IMR-90 (cell line): ENCODE data around the gene ZFHX3. TPM values are rescaled to one million over a fixed set of nuclear protein-coding genes. Genes with fewer than 3 reads are reported as not detected.

Experiments used
- ATAC-seq: fragments of 200-7000 bp; cut with Tn5 transposase; 2 replicates; pipeline ENCODE4 v1.9.1; 2020; ENCODE audit warnings: low read depth, mild to moderate bottlenecking, moderate library complexity
- BruUV-seq: library from RNA; stranded (reverse); fragments of 400-500 nt; replicated peaks from 2 replicates; lab custom pipeline; 2021; lab: Mats Ljungman, UMichigan
- CTCF ChIA-PET: fragments of 300-600 bp; formaldehyde crosslinking; extraction: SDS; loops from one replicate; lab custom pipeline; 2021; ENCODE audit warnings: antibody characterized with exemption; lab: Yijun Ruan, JAX
- POLR2A ChIA-PET: fragments of 300-600 bp; sonication (Branson Sonifier 250); formaldehyde crosslinking; loops from one replicate; lab custom pipeline; 2022; ENCODE audit warnings: antibody characterized with exemption; ENCODE audit not compliant: unreplicated experiment; lab: Charles Lee
- DNase-seq: peaks from one replicate; pipeline ENCODE4 v3.0.0; 2013
- H2AFZ ChIP-seq: replicated peaks from 2 replicates; pipeline ENCODE3; 2013; ENCODE audit warnings: low read length, mild to moderate bottlenecking; ENCODE audit not compliant: poor library complexity
- H2AK5ac ChIP-seq: 2 replicates; pipeline ENCODE4 v1.6.1; 2013; ENCODE audit warnings: low read depth, low read length, inconsistent platforms
- H2AK9ac ChIP-seq: replicated peaks from 2 replicates; pipeline ENCODE3; 2013; ENCODE audit warnings: mild to moderate bottlenecking, low read depth, low read length, moderate library complexity; ENCODE audit not compliant: poor library complexity
- H2BK120ac ChIP-seq: 2 replicates; pipeline ENCODE4 v1.6.1; 2013; ENCODE audit warnings: low read depth, low read length, inconsistent platforms
- H2BK15ac ChIP-seq: 3 replicates; pipeline ENCODE4 v1.6.1; 2013; ENCODE audit warnings: low read depth, low read length, inconsistent platforms
- H2BK20ac ChIP-seq: 2 replicates; pipeline ENCODE4 v1.6.1; 2013; ENCODE audit warnings: low read depth, mild to moderate bottlenecking, inconsistent platforms, low read length, moderate library complexity
- H2BK5ac ChIP-seq: 2 replicates; pipeline ENCODE4 v1.6.1; 2013; ENCODE audit warnings: mild to moderate bottlenecking, low read depth, low read length, inconsistent platforms; ENCODE audit not compliant: poor library complexity, severe bottlenecking
- H3K14ac ChIP-seq: replicated peaks from 2 replicates; pipeline ENCODE4 v1.6.1; 2013; ENCODE audit warnings: low read depth, low read length, inconsistent platforms
- H3K18ac ChIP-seq: 2 replicates; pipeline ENCODE4 v1.6.1; 2013; ENCODE audit warnings: low read depth, low read length, control low read depth
- H3K23ac ChIP-seq: 2 replicates; pipeline ENCODE4 v1.6.1; 2013; ENCODE audit warnings: low read depth, low read length, inconsistent platforms
- H3K27ac ChIP-seq: 2 replicates; pipeline ENCODE4 v1.5.1; 2013; ENCODE audit warnings: mild to moderate bottlenecking, control low read depth, low read length; ENCODE audit not compliant: insufficient read depth
- H3K27me3 ChIP-seq: 2 replicates; pipeline ENCODE4 v1.6.1; 2013; ENCODE audit warnings: low read length; ENCODE audit not compliant: control insufficient read depth, insufficient read depth
- H3K36me3 ChIP-seq: 2 replicates; pipeline ENCODE4 v1.6.1; 2013; ENCODE audit warnings: low read length, mixed read lengths; ENCODE audit not compliant: control insufficient read depth, insufficient read depth
- H3K4ac ChIP-seq: 2 replicates; pipeline ENCODE4 v1.6.1; 2013; ENCODE audit warnings: low read depth, low read length, inconsistent platforms
- H3K4me1 ChIP-seq: 2 replicates; pipeline ENCODE4 v1.6.1; 2013; ENCODE audit warnings: low read length, mixed read lengths; ENCODE audit not compliant: control insufficient read depth, insufficient read depth
- H3K4me2 ChIP-seq: 2 replicates; pipeline ENCODE4 v1.6.1; 2013; ENCODE audit warnings: low read depth, mild to moderate bottlenecking, control low read depth, low read length, moderate library complexity
- H3K4me3 ChIP-seq: 2 replicates; pipeline ENCODE4 v1.5.1; 2013; ENCODE audit warnings: low read depth, mild to moderate bottlenecking, control low read depth, low read length, moderate library complexity; ENCODE audit not compliant: insufficient read depth
- H3K56ac ChIP-seq: 2 replicates; pipeline ENCODE4 v1.6.1; 2013; ENCODE audit warnings: low read length, inconsistent platforms; ENCODE audit not compliant: insufficient read depth; ENCODE audit errors: extremely low read depth
- H3K79me1 ChIP-seq, 2 experiments: 2 replicates each; pipeline ENCODE4 v1.6.1; 2013; ENCODE audit warnings: low read length in 2 of 2, inconsistent platforms in 1 of 2, low read depth in 1 of 2
- H3K9ac ChIP-seq: 2 replicates; pipeline ENCODE4 v1.6.1; 2013; ENCODE audit warnings: low read depth, low read length, control low read depth
- H3K9me1 ChIP-seq: 2 replicates; pipeline ENCODE4 v1.6.1; 2013; ENCODE audit warnings: low read length, inconsistent platforms; ENCODE audit not compliant: insufficient read depth
- H3K9me3 ChIP-seq: 2 replicates; pipeline ENCODE4 v1.6.1; 2013; ENCODE audit warnings: low read length; ENCODE audit not compliant: control insufficient read depth, insufficient read depth
- H4K20me1 ChIP-seq: 2 replicates; pipeline ENCODE4 v1.6.1; 2013; ENCODE audit warnings: low read length, inconsistent platforms; ENCODE audit not compliant: insufficient read depth
- H4K5ac ChIP-seq: 2 replicates; pipeline ENCODE4 v1.6.1; 2013; ENCODE audit warnings: mild to moderate bottlenecking, low read depth, low read length, control low read depth
- H4K8ac ChIP-seq, 2 experiments: 2 replicates each; pipeline ENCODE4 v1.6.1; 2013; ENCODE audit warnings: low read depth in 2 of 2, low read length in 2 of 2, control low read depth in 1 of 2, inconsistent platforms in 1 of 2
- H4K91ac ChIP-seq: 2 replicates; pipeline ENCODE4 v1.6.1; 2013; ENCODE audit warnings: low read depth, low read length, inconsistent platforms; ENCODE audit not compliant: insufficient read depth
- BHLHE40 ChIP-seq: fragments of 150-350 bp; IDR thresholded peaks from 2 replicates; pipeline ENCODE4 v1.6.1; 2016; ENCODE audit warnings: mild to moderate bottlenecking, low read depth, low read length
- CHD1 ChIP-seq: IDR thresholded peaks from 2 replicates; pipeline ENCODE4 v1.6.1; 2012; ENCODE audit warnings: low read depth, low read length, improper control_type of control experiment
- WGBS, 2 experiments: methylation state at CpG; one replicate each; pipeline versions ENCODE4 v1.1.5 to v1.1.7; 2013; ENCODE audit warnings: missing lambda C conversion rate in 2 of 2; ENCODE audit not compliant: insufficient read length in 1 of 2; ENCODE audit errors: extremely low coverage in 2 of 2; 5-methylcytosine and 5-hydroxymethylcytosine counted together
- dilution Hi-C: fragments of 300-500 bp; cut with HindIII; formaldehyde crosslinking; loops from one replicate; pipeline ENCODE4 v1.14.3; 2018; ENCODE audit warnings: low sequenced_read_pairs; ENCODE audit not compliant: unreplicated experiment
- in situ Hi-C: fragments of 300-500 bp; cut with MboI; formaldehyde crosslinking; loops from 3 replicates; pipeline ENCODE4 v1.14.3; 2019; ENCODE audit warnings: low sequenced_read_pairs, inconsistent platforms, mixed read lengths
- intact Hi-C: fragments of 100-400 bp; cut with micrococcal nuclease; formaldehyde crosslinking; loops from 2 replicates; pipeline ENCODE4 v1.10.0; 2022
- polyA plus RNA-seq, 3 experiments: library from polyadenylated mRNA; depleted of rRNA; stranded (reverse); fragments of >200 nt; gene quantifications; 2 replicates each; pipeline ENCODE4 v1.2.3, GENCODE V29; 2012; ENCODE audit warnings: low replicate concordance in 1 of 3
- total RNA-seq: library from RNA; depleted of rRNA; stranded (reverse); fragments of >200 nt; gene quantifications from 2 replicates; pipeline ENCODE4 v1.2.3, GENCODE V29; 2012

ZFHX3 gene
- total and polyA plus RNA-seq, 2 of the 4 experiments (the other 2 are of a cell fraction), result 1.4 to 1.7 TPM

GRCh38 chr16:72969812-72970211 is 78.1 kb downstream of the ZFHX3 start:
- no peak overlapping the region for H2BK120ac ChIP-seq
- no peak overlapping the region for H2BK20ac ChIP-seq
- peaks cover 19% of the 10 kb centered on the region; the same call in 1 of the 2 replicates for H4K20me1 ChIP-seq
- H4K5ac ChIP-seq, result no peak overlapping the region
- H3K9me3 ChIP-seq, result no peaks in the 10 kb centered on the region
- ChIA-PET CTCF (interaction anchor here (0.5 kb wide), 1 partner anchor 141 kb away, joined by 3 read pairs; no protein-coding TSS in a partner anchor), POLR2A (no interaction called here)
- TF ChIP-seq BHLHE40 (no peak), CHD1 (no peak)
- no peak overlapping the region for H2AK9ac ChIP-seq
- no peak for DNase-seq
- no peak overlapping the region for H3K4ac ChIP-seq
- no peaks in the 10 kb centered on the region; the same call in 1 of the 2 replicates for H3K36me3 ChIP-seq
- intact Hi-C loops, result no loop called here
- H3K4me2 ChIP-seq, result no peak overlapping the region
- no peak overlapping the region for H2BK15ac ChIP-seq
- H3K79me1 ChIP-seq, result peaks cover 43 to 58% of the 10 kb centered on the region in 2 experiments
- H3K27ac ChIP-seq, result no peak overlapping the region
- no peaks in the 10 kb centered on the region for H3K4me1 ChIP-seq
- no peak overlapping the region for H4K8ac ChIP-seq
- no peak overlapping the region for H3K23ac ChIP-seq
- H3K27me3 ChIP-seq, result no peaks in the 10 kb centered on the region
- BruUV-seq, result no TSS peak
- WGBS, 2 experiments, result no CpG with 5 or more reads among the region's 9 CpGs
- no peak overlapping the region for H2AFZ ChIP-seq
- no peak overlapping the region for H2AK5ac ChIP-seq
- dilution Hi-C loops, result no loop called here
- no peak overlapping the region for H3K56ac ChIP-seq
- no peak overlapping the region for H3K9ac ChIP-seq
- in situ Hi-C loops, result no loop called here
- no peak for ATAC-seq
- no peak overlapping the region for H4K91ac ChIP-seq
- peaks cover 2% of the 10 kb centered on the region; the same call in 1 of the 2 replicates for H3K9me1 ChIP-seq
- no peak overlapping the region for H3K18ac ChIP-seq
- H2BK5ac ChIP-seq, result no peak overlapping the region
- H3K14ac ChIP-seq, result no peak overlapping the region
- no peak overlapping the region for H3K4me3 ChIP-seq
